ENCODE measurements around the gene HNF1A. TPM values are rescaled to one million over a fixed set of nuclear protein-coding genes. Genes with fewer than 3 reads are reported as not detected.

Gene HNF1A
- total and polyA plus RNA-seq, 2 donors (not counting 3 experiments of a cell fraction or from before 2014, with no cell fraction given), result not detected

GRCh38 chr12:120940006-120940405, 38.3 kb upstream of the HNF1A start:
- Histone ChIP-seq H3K9me3 (replicated peaks; ENCODE audit: control insufficient read depth, insufficient read depth, low read length) (no peaks in the 10 kb centered on the region), H3K9me1 (replicated peaks; ENCODE audit: control insufficient read depth, extremely low read depth, insufficient read depth, low read length) (no peaks in the 10 kb centered on the region), H3K4me1 (ENCODE audit: control insufficient read depth, extremely low read depth, insufficient read depth, low read length) (no peaks in the 10 kb centered on the region), H2AFZ (ENCODE audit: low read depth, low read length) (no peak overlapping the region), H4K20me1 (replicated peaks; ENCODE audit: control insufficient read depth, extremely low read depth, insufficient read depth, low read length) (no peaks in the 10 kb centered on the region), H3K27ac (ENCODE audit: insufficient read depth, low read depth, low read length) (no peak overlapping the region), H3K4me2 (ENCODE audit: insufficient read depth, low read length) (no peak overlapping the region), H3K27me3 (ENCODE audit: control insufficient read depth in 2 of 2, insufficient read depth in 2 of 2, low read length in 2 of 2) (peaks cover 0 to 7% of the 10 kb centered on the region in 2 experiments), H3K79me2 (ENCODE audit: control insufficient read depth, insufficient read depth, low read length) (no peaks in the 10 kb centered on the region), H3K4me3 (replicated peaks in 1 of 3; ENCODE audit: insufficient read depth in 1 of 3, low read depth in 1 of 3, low read length in 3 of 3) (no peak overlapping the region), H3K36me3 (ENCODE audit: control insufficient read depth in 2 of 2, extremely low read depth in 1 of 2, insufficient read depth in 2 of 2, low read length in 2 of 2) (no peaks in the 10 kb centered on the region), H3K9ac (replicated peaks; ENCODE audit: extremely low read depth, insufficient read depth, low read length) (no peak overlapping the region)
- no peak for FAIRE-seq
- ChIA-PET CTCF (interaction anchor here (0.7 to 2.9 kb wide), 3 partner anchors 22 to 291 kb away, joined by 3 to 12 read pairs (median 3); no protein-coding TSS in a partner anchor), POLR2A (no interaction called here)
- TF ChIP-seq POLR2A (IDR thresholded peaks at IDR 0.05; ENCODE audit: low read depth, low read length) (no peak), POLR2AphosphoS5 (IDR thresholded peaks at IDR 0.05; ENCODE audit: insufficient read depth, low read depth, low read length) (no peak)
- BruUV-seq (replicated peaks), result no TSS peak
- no peak for DNase-seq (ENCODE audit: low read depth, low spot score)
- intact Hi-C loops (cut with micrococcal nuclease) (no loop called here), dilution Hi-C loops (cut with MboI; ENCODE audit: extremely low pct_ligation_motif_present, low sequenced_read_pairs) (no loop called here)

- no peaks in the 10 kb centered on the region for H3K9me1 ChIP-seq (replicated peaks; ENCODE audit: control insufficient read depth, extremely low read depth, insufficient read depth, low read length)
- dilution Hi-C loops (cut with MboI; ENCODE audit: extremely low pct_ligation_motif_present, low sequenced_read_pairs) (no loop called here), intact Hi-C loops (cut with micrococcal nuclease) (no loop called here)
- no peaks in the 10 kb centered on the region for H3K79me2 ChIP-seq (ENCODE audit: control insufficient read depth, insufficient read depth, low read length)
- H3K36me3 ChIP-seq (ENCODE audit: control insufficient read depth in 2 of 2, extremely low read depth in 1 of 2, insufficient read depth in 2 of 2, low read length in 2 of 2), result no peaks in the 10 kb centered on the region
- CTCF ChIA-PET, result interaction anchor here (3.6 kb wide), 1 partner anchor 31 kb away, joined by 23 read pairs; no protein-coding TSS in a partner anchor
- no peak overlapping the region for H3K27ac ChIP-seq (ENCODE audit: insufficient read depth, low read depth, low read length)
- TF ChIP-seq EZH2 (IDR thresholded peaks at IDR 0.05; ENCODE audit: borderline replicate concordance, low read depth, low read length, severe bottlenecking) (no peak), MAX (IDR thresholded peaks at IDR 0.05; ENCODE audit: insufficient read depth, insufficient read length) (no peak), GATA2 (IDR thresholded peaks at IDR 0.05; ENCODE audit: insufficient read depth, insufficient read length, low read depth, low read length) (no peak), MYC (IDR thresholded peaks at IDR 0.05; ENCODE audit: low read depth, low read length) (no peak), CTCF (IDR thresholded peaks at IDR 0.05; ENCODE audit: extremely low read depth in 1 of 2, insufficient read depth in 1 of 2, low read depth in 1 of 2, low read length in 2 of 2) (no peak), POLR2AphosphoS5 (IDR thresholded peaks at IDR 0.05; ENCODE audit: insufficient read depth, low read depth, low read length) (no peak), FOS (IDR thresholded peaks at IDR 0.05; ENCODE audit: borderline replicate concordance, insufficient read depth, low read length) (no peak), POLR2A (IDR thresholded peaks at IDR 0.05; ENCODE audit: low read depth, low read length) (no peak), JUN (IDR thresholded peaks at IDR 0.05; ENCODE audit: borderline replicate concordance, insufficient read depth, insufficient read length, low read depth) (no peak)
- H3K9me3 ChIP-seq (replicated peaks; ENCODE audit: control insufficient read depth, insufficient read depth, low read length), result no peaks in the 10 kb centered on the region
- no peaks in the 10 kb centered on the region for H4K20me1 ChIP-seq (replicated peaks; ENCODE audit: control insufficient read depth, extremely low read depth, insufficient read depth, low read length)
- FAIRE-seq (no peak), DNase-seq (ENCODE audit: low read depth, low spot score) (no peak)
- H3K4me3 ChIP-seq (replicated peaks in 1 of 3; ENCODE audit: insufficient read depth in 1 of 3, low read depth in 1 of 3, low read length in 3 of 3), result no peak overlapping the region
- H3K27me3 ChIP-seq (ENCODE audit: control insufficient read depth in 2 of 2, insufficient read depth in 2 of 2, low read length in 2 of 2), result peaks cover 0 to 7% of the 10 kb centered on the region in 2 experiments
- no peak overlapping the region for H3K4me2 ChIP-seq (ENCODE audit: insufficient read depth, low read length)
- no TSS peak for BruUV-seq (replicated peaks)
- no peak overlapping the region for H2AFZ ChIP-seq (ENCODE audit: low read depth, low read length)
- POLR2A ChIA-PET, result no interaction called here
- no peak overlapping the region for H3K9ac ChIP-seq (replicated peaks; ENCODE audit: extremely low read depth, insufficient read depth, low read length)
- H3K4me1 ChIP-seq (ENCODE audit: control insufficient read depth, extremely low read depth, insufficient read depth, low read length), result no peaks in the 10 kb centered on the region
Observed at GRCh38 chr12:120940799-120941198, 37.5 kb upstream of the HNF1A start.

All from endothelial cell of umbilical vein (primary cell).